ENCODE data around the gene REST.

DNA sequence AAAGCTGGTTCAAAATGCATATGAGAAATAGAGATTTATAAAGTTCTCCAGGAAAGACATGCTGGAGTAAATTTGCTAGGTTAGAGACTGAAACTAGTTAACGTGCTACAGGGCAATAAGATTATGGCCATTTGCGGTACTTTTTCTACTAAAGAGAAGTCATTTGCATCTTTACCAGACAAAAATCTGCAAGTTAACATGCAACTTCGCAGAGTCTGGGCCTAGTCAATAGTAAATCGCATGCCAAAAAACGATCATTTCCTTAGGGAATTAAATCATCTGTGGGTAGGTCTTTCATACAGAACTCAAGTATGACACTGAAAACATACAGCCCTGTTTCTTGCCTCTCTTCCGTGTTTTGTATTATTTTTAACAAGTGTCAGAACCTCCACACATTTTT is 32.8 kb upstream of the REST start:
- TF ChIP-seq POLR2A (IDR thresholded peaks at IDR 0.05; ENCODE audit: low read length): no peak
- TF ChIP-seq GATA1 (IDR thresholded peaks at IDR 0.05; ENCODE audit: low read depth, low read length): no peak

Measured in erythroblast (primary cell).